HG02678 (cell line): ENCODE data around the gene PANX3.
"Not testable (repeated sequence)": the region's sequence is repeated elsewhere in the genome, so short reads cannot be mapped to it uniquely, and the experiment has no call there.

Experiments
- ATAC-seq: cut with Tn5 transposase; IDR thresholded peaks from one replicate; pipeline ENCODE4 v1.9.1; 2021; ENCODE audit warnings: mild to moderate bottlenecking, moderate library complexity; ENCODE audit not compliant: unreplicated experiment

PANX3 gene

GRCh38 chr11:124611064-124611463 is at the start of gene PANX3:
Gene PANX3, plus strand, starts transcription at chr11:124611428. Its CDS starts 129 bp downstream, at chr11:124611557.
- no peak for ATAC-seq

GRCh38 chr11:124569697-124570096 is 41.5 kb upstream of the PANX3 start, which contains the start of gene OR8A1:
Gene OR8A1, plus strand, starts transcription at chr11:124569997. Its CDS starts 123 bp downstream, at chr11:124570120.
- no peak for ATAC-seq

- no peak for ATAC-seq
Observed at GRCh38 chr11:124570160-124570559, 41.1 kb upstream of the PANX3 start.

GRCh38 chr11:124577716-124578427 is 33.4 kb upstream of the PANX3 start:
- no peak for ATAC-seq

GRCh38 chr11:124578761-124579160 is 32.5 kb upstream of the PANX3 start:
- no peak for ATAC-seq

- ATAC-seq: no peak
Observed at GRCh38 chr11:124581817-124582216, 29.4 kb upstream of the PANX3 start.

- no peak for ATAC-seq
Observed at GRCh38 chr11:124582565-124582964, 28.7 kb upstream of the PANX3 start.

GRCh38 chr11:124583781-124584180 is 27.4 kb upstream of the PANX3 start:
- no peak for ATAC-seq

GRCh38 chr11:124584681-124585372 is 26.4 kb upstream of the PANX3 start:
- ATAC-seq: no peak

GRCh38 chr11:124586238-124586860 is 24.9 kb upstream of the PANX3 start:
- ATAC-seq: peak; percentile 55

GRCh38 chr11:124591430-124591829 is 19.8 kb upstream of the PANX3 start:
- ATAC-seq: no peak

- ATAC-seq: no peak
Observed at GRCh38 chr11:124592627-124593026, 18.6 kb upstream of the PANX3 start.

- no peak for ATAC-seq
Observed at GRCh38 chr11:124595302-124595701, 15.9 kb upstream of the PANX3 start.

- no peak for ATAC-seq
Observed at GRCh38 chr11:124597626-124598025, 13.6 kb upstream of the PANX3 start.

- no peak for ATAC-seq
Observed at GRCh38 chr11:124600621-124601320, 10.5 kb upstream of the PANX3 start.

- no peak for ATAC-seq
Observed at GRCh38 chr11:124602193-124602592, 9.0 kb upstream of the PANX3 start.

- ATAC-seq: not testable (repeated sequence)
Observed at GRCh38 chr11:124602723-124603122, 8.5 kb upstream of the PANX3 start.

GRCh38 chr11:124605719-124606118 is 5.5 kb upstream of the PANX3 start:
- ATAC-seq: no peak

- no peak for ATAC-seq
Observed at GRCh38 chr11:124608147-124608546, 3.1 kb upstream of the PANX3 start.

- ATAC-seq: no peak
Observed at GRCh38 chr11:124610295-124610694, 933 bp upstream of the PANX3 start.

- no peak for ATAC-seq
Observed at GRCh38 chr11:124612045-124612444, 817 bp downstream of the PANX3 start.
